SH-SY5Y (cell line): Measurements from ENCODE around the gene NR3C1.

Experiments
- GATA2 ChIP-seq: IDR thresholded peaks from 2 replicates; pipeline ENCODE4 v1.6.1; 2011; ENCODE audit warnings: mild to moderate bottlenecking, low read depth, low read length
- GATA3 ChIP-seq: IDR thresholded peaks from 2 replicates; pipeline ENCODE4 v1.6.1; 2011; ENCODE audit warnings: low read depth, mild to moderate bottlenecking, low read length, moderate library complexity

GRCh38 chr5:143229896-143230675, 173.4 kb downstream of the NR3C1 start:
- TF ChIP-seq GATA3: no peak
- no peak for TF ChIP-seq GATA2
